HG03097 (cell line): ENCODE data around the gene B4GALNT3.

Experiments
- ATAC-seq: cut with Tn5 transposase; IDR thresholded peaks from one replicate; pipeline ENCODE4 v1.9.1; 2021; ENCODE audit not compliant: unreplicated experiment, low FRiP score

Gene B4GALNT3

GRCh38 chr12:586318-587071 lies 126.8 kb downstream of the B4GALNT3 start:
- ATAC-seq: no peak

GRCh38 chr12:587132-588023 lies 127.6 kb downstream of the B4GALNT3 start:
- ATAC-seq: no peak

- no peak for ATAC-seq
These were observed 128.2 kb downstream of the B4GALNT3 start for GRCh38 chr12:588024-588322.

- ATAC-seq: no peak
These were observed 128.9 kb downstream of the B4GALNT3 start for GRCh38 chr12:588646-589045.

GRCh38 chr12:590206-590750 lies 130.5 kb downstream of the B4GALNT3 start:
- no peak for ATAC-seq

- no peak for ATAC-seq
These were observed 131.7 kb downstream of the B4GALNT3 start for GRCh38 chr12:591167-592023.

GRCh38 chr12:592024-592505 lies 132.3 kb downstream of the B4GALNT3 start:
- no peak for ATAC-seq

- ATAC-seq: no peak
These were observed 133.9 kb downstream of the B4GALNT3 start for GRCh38 chr12:593396-594270.

- no peak for ATAC-seq
These were observed 138.3 kb downstream of the B4GALNT3 start for GRCh38 chr12:597926-598568.

GRCh38 chr12:599756-600155 lies 140.0 kb downstream of the B4GALNT3 start:
- no peak for ATAC-seq

- ATAC-seq: no peak
These were observed 142.4 kb downstream of the B4GALNT3 start for GRCh38 chr12:601976-602699.

GRCh38 chr12:602700-603068 lies 142.9 kb downstream of the B4GALNT3 start:
- no peak for ATAC-seq

GRCh38 chr12:604956-605355 lies 145.2 kb downstream of the B4GALNT3 start:
- ATAC-seq: no peak

- no peak for ATAC-seq
These were observed 147.8 kb downstream of the B4GALNT3 start for GRCh38 chr12:607541-608001.

GRCh38 chr12:608413-608812 lies 148.7 kb downstream of the B4GALNT3 start:
- no peak for ATAC-seq

GRCh38 chr12:608921-609320 lies 149.2 kb downstream of the B4GALNT3 start:
- ATAC-seq: no peak

- ATAC-seq: no peak
These were observed 152.0 kb downstream of the B4GALNT3 start for GRCh38 chr12:611721-612120.

- ATAC-seq: no peak
These were observed 152.6 kb downstream of the B4GALNT3 start for GRCh38 chr12:612293-612692.
